ENCODE measurements around the gene IQCK.

The IQCK gene

DNA sequence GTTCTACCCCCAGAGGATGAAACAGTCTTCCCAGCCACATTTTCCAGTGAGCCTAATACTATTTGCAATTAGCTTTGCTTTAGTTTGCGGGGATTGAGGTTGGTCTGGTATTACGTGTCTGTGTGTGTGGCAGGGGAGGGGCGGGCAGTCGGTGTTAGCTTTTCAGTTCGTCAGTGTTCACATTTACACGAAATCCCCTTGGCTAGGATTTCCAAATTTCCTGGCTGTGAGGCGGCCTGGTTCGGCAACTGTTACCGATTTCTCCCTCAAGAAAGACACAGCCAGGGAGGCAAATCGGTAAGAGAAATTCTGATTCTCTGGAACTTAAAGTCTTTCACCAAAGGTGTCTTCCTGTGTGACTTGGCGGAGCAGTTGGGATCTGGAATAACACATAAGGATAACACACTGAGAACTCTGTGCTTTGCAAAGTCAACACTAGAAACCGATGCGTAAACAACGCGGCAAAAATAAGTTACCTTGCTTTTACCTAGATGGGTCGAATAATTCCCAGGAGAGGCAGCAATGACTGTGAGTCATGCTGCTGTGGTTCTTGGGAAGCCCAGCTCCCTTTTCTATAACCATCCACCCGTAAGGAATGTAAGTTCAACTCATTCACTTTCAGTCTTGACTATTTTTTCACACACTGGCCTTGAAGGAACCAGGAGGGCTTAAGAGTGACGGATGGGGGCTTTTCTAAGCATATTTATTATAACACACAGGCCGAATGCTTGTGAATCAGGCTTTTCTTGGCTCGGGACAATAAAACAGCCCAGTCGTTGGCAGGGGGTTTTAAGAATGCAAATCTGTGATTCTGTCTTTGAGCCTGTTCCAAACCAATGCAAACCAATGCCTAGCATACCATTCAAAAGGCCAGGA is 142.3 kb downstream of the IQCK start:
- DNase-seq (ENCODE audit: low spot score): no peak

DNA sequence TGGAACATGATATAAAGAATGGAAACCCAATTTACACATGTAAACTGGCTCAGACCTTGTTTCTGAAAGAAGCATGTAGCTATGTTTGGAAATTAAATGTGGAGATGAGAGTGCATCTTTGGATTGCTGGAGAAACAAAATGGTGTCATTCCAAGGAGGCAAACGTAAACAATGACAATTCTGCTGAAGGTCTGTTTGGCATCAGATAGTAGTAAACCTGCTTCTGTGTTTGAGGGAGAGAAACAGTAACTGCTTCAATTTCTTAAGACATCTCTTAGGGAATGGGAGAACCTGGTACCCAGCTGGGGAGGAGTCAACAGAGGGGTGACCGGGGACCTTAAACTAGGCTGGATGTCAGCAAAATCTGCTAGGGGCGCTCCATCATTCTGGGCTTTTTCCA is 143.1 kb downstream of the IQCK start:
- DNase-seq (ENCODE audit: low spot score): no peak

- no peak for DNase-seq (ENCODE audit: low spot score)
Observed at GRCh38 chr16:19861811-19862327, 143.8 kb downstream of the IQCK start.

GRCh38 chr16:19863990-19864389 is 145.9 kb downstream of the IQCK start:
- no peak for DNase-seq (ENCODE audit: low spot score)

DNA sequence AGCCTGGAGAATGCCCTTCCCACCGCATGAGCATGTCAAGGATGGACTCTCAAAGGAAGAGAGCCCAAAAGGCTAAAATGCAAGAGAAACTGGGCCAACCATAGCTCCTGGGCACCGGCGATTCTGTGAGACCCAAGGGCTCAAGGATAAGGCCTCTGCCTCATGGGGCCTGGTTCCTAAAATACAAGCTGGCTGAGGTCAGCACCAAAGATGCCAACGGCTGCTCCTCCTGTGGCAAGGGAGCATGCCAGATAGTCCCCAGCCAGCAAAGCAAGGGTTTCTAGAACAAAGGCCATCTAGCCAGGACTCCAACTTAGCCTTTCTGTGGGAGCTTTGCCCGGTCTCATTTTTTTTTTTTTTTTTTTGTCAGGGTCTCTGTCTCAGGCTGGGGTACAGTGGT is 146.5 kb downstream of the IQCK start:
- DNase-seq (ENCODE audit: low spot score): no peak

GRCh38 chr16:19868421-19868820 is 150.3 kb downstream of the IQCK start:
- no peak for DNase-seq (ENCODE audit: low spot score)

GRCh38 chr16:19871721-19872120 is 153.7 kb downstream of the IQCK start:
- DNase-seq (ENCODE audit: low spot score): no peak

GRCh38 chr16:19872179-19872863 is 154.2 kb downstream of the IQCK start:
- no peak for DNase-seq (ENCODE audit: low spot score)

GRCh38 chr16:19872935-19873334 is 154.9 kb downstream of the IQCK start:
- DNase-seq (ENCODE audit: low spot score): no peak

GRCh38 chr16:19874026-19874425 is 156.0 kb downstream of the IQCK start:
- no peak for DNase-seq (ENCODE audit: low spot score)

DNA sequence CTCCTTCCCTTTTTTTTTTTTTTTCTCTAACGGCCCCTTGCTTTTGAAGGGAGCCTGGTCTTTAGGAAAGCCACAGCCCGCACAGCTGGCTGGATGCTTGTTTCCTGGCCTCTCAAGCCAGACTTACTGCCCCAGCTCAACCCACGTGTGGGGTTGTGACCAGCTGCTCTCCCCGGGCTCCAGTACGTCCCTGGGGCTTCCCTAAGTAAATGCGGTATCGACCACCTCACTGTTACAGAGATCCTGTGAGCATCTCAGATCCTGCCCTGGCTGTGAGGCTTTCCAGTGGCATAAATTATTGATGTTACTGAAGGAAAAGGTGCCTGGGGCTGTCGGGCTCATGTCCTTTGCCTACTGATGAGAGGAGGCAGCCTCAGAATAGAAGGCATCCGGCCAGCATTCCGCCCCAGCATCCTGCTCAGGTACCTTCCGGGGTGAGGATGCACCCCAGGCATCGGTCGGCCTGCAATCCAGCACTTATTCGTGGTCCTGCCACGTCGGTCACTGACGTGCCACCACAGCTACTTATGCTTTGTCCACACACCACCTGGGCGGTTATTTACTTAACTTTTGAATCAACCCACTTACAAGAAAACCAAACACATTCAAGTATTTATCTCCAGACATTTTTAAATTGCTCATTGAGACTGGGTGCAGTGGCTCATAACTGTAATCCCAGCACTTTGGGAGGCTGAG is 156.9 kb downstream of the IQCK start:
- no peak for DNase-seq (ENCODE audit: low spot score)

DNA sequence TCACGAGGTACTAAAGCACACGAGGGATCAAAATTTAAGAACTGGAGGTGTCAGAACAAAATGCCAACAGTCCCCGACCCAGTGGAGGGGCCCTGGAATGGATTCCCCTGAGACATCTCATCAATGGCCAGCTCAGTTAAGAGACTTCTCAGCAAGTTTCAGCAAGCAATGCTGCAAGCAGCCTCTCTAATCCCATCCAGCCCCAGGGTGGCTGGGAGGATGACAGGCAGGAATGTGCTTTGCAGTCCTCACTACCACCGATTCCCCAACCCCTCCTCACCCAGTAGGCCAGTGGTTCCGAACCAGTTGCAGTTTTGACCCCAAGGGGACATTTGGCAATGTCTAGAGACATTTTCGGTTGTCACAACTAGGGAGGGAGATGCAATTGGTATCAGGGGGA is 157.8 kb downstream of the IQCK start:
- no peak for DNase-seq (ENCODE audit: low spot score)

- DNase-seq (ENCODE audit: low spot score): no peak
Observed at GRCh38 chr16:19876501-19877059, 158.5 kb downstream of the IQCK start.

DNA sequence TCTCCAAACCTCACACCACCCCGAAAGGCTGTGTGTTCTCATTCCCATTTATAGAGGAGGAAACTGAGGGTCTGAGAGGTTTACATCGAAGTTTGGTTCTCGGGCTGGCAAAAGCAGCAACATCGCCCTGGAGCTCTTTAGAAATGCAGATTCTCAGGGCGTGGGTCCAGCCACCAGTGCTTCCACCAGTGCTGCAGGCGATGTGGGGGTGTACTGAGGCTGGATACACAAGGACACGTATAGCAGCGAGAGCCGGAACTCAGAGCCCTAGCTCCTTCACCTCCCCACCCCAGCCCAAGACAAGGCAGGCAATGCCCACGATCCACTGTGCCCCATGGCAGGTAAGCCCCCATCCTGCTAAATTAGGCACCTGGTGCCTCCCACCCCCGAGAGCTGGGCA is 160.7 kb downstream of the IQCK start:
- no peak for DNase-seq (ENCODE audit: low spot score)

DNA sequence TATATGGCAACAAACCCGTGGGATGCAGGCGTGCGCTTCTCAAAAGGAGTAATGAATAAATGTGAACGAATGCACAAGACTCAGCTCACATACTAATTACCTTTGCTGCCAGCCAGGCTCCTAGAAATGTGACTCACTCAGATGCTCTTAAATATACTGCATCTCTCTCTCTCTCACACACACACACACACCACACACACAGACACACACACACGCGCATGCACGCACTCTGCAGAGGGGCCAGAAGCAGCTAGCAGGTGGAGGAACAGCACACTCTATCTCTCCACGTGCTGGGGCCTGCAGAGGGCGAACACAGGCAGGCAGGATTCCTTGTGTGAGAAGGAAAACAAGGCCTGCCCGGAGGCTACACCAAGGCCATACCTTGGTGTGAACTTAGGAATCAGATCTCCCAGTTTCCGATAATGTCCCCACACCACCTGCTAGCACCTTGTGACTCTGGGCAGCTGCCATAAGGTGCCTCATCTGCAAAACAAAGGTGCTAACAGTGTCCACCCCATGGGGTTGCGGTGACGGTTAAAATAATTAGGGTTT is 161.2 kb downstream of the IQCK start:
- DNase-seq (ENCODE audit: low spot score): no peak

DNA sequence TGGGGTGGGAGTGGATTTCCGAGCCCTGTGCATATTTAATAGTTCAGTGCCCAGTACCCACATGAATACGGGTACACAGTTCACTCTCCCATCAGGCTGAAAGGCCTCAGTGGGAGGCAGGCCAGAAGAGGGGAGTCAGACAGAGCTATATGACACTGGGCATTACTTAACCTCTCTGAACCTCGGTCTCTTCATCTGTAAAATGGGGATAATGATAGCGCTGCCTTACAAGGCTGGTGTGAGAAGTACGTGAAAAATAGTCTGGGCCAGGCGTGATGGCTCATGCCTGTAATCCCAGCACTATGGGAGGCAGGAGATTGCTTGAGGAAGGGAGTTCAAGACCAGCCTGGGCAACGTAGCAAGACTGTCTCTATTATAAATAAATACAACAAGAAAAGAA is 163.0 kb downstream of the IQCK start:
- DNase-seq (ENCODE audit: low spot score): no peak

GRCh38 chr16:19881783-19882182 is 163.7 kb downstream of the IQCK start:
- no peak for DNase-seq (ENCODE audit: low spot score)

- DNase-seq (ENCODE audit: low spot score): no peak
Observed at GRCh38 chr16:19882186-19882585, 164.1 kb downstream of the IQCK start.

GRCh38 chr16:19882646-19883045 is 164.6 kb downstream of the IQCK start:
- no peak for DNase-seq (ENCODE audit: low spot score)

DNA sequence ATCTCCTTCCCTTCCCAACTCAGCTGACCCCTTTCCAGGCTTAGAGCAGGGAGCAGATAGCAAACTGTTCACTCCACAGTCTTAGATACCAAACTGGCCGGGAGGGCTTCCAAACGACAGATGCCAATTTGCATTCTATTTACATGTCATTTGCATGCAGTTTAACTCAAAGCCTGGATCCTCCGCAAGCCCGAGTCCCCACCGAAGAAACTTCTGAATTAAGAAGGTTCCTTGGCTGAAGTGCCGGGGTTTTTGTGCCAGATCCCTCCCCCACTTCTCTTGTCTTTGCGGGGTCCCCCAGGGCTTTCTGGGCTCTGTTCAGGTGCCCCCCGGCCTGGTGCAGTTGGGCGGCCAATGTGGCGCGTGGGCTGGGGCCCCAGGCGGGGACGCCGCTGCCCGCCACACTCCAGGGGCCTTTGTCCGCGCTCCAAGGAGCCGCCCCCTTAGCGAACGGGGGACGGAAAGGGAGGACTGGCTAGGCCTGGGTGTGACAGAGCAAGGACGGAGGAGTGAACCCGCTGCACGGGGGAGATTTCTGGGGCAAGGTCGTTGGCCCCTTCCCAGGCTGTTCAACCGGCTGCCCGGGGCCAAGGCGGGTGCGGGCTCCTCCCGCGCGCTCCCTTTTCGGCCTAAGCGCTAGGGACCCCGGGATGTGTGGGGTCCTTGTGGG is 165.4 kb downstream of the IQCK start:
- no peak for DNase-seq (ENCODE audit: low spot score)

- DNase-seq (ENCODE audit: low spot score): no peak
Observed at GRCh38 chr16:19883966-19884485, 166.0 kb downstream of the IQCK start.
